Measurements from ENCODE around the gene RAP2A. TPM values are rescaled to one million over a fixed set of nuclear protein-coding genes. Genes with fewer than 3 reads are reported as not detected.

RAP2A gene
- total and polyA plus RNA-seq, 2 donors from 2014 or later, result 7.4 to 25.5 TPM

GRCh38 chr13:97395447-97396136 lies 38.4 kb upstream of the RAP2A start:
- H3K36me3 ChIP-seq (ENCODE audit: control insufficient read depth in 2 of 3, insufficient read depth in 3 of 3, low read length in 3 of 3), result peaks cover 0 to 7% (median 2%) of the 10 kb centered on the region in 3 donors
- H3K9ac ChIP-seq (ENCODE audit: low read length in 3 of 3), result no peak overlapping the region
- H3K27ac ChIP-seq (ENCODE audit: low read depth in 2 of 2, low read length in 2 of 2), result no peak overlapping the region

DNA sequence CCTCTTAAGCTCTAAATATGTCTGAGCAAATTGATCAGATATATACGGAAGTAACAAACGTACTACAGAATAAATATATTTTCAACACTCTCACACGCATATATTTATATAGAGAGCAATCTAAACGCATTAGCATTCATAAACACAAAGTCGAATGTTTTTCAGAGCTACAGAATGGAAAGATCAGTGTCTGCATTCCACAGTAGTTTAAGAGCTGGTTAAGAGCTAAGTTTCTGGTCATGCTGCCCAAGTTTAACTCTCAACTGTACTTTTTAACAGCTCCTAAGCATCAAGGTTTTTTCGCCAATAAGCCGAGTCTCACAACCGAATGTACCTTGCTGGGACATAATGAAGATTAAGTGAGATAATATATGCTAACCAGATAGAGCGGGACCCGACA lies 36.7 kb upstream of the RAP2A start:
- Histone ChIP-seq H3K27ac (ENCODE audit: low read depth in 2 of 2, low read length in 2 of 2) (no peak overlapping the region), H3K4me1 (ENCODE audit: control insufficient read depth in 2 of 3, insufficient read depth in 2 of 3, low read depth in 1 of 3, low read length in 3 of 3) (no peaks in the 10 kb centered on the region), H3K9me3 (ENCODE audit: control insufficient read depth in 2 of 3, insufficient read depth in 1 of 3, low read length in 3 of 3) (no peaks in the 10 kb centered on the region), H3K9ac (ENCODE audit: low read length in 3 of 3) (no peak overlapping the region), H3K36me3 (ENCODE audit: control insufficient read depth in 2 of 3, insufficient read depth in 3 of 3, low read length in 3 of 3) (peaks cover 0 to 2% (median 0%) of the 10 kb centered on the region in 3 donors), H3K27me3 (ENCODE audit: control insufficient read depth, insufficient read depth, low read length) (no peaks in the 10 kb centered on the region), H3K4me3 (ENCODE audit: low read length in 3 of 3) (no peak overlapping the region)
- DNase-seq (no peak), FAIRE-seq (no peak)
- intact Hi-C loops (cut with DNase I), result no loop called here
- TF ChIP-seq, protein P1, sequence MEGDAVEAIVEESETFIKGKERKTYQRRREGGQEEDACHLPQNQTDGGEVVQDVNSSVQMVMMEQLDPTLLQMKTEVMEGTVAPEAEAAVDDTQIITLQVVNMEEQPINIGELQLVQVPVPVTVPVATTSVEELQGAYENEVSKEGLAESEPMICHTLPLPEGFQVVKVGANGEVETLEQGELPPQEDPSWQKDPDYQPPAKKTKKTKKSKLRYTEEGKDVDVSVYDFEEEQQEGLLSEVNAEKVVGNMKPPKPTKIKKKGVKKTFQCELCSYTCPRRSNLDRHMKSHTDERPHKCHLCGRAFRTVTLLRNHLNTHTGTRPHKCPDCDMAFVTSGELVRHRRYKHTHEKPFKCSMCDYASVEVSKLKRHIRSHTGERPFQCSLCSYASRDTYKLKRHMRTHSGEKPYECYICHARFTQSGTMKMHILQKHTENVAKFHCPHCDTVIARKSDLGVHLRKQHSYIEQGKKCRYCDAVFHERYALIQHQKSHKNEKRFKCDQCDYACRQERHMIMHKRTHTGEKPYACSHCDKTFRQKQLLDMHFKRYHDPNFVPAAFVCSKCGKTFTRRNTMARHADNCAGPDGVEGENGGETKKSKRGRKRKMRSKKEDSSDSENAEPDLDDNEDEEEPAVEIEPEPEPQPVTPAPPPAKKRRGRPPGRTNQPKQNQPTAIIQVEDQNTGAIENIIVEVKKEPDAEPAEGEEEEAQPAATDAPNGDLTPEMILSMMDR (IDR thresholded peaks at IDR 0.05; ENCODE audit: borderline replicate concordance, extremely low read depth, insufficient read depth), result no peak

More at GRCh38 chr13:97395447-97396136, 38.4 kb upstream of the RAP2A start:
- DNase-seq, result no peak
- Histone ChIP-seq H3K4me3 (ENCODE audit: low read length in 3 of 3) (no peak overlapping the region), H3K27me3 (ENCODE audit: control insufficient read depth, insufficient read depth, low read length) (no peaks in the 10 kb centered on the region), H3K4me1 (ENCODE audit: control insufficient read depth in 2 of 3, insufficient read depth in 2 of 3, low read depth in 1 of 3, low read length in 3 of 3) (no peaks in the 10 kb centered on the region), H3K9me3 (ENCODE audit: control insufficient read depth in 2 of 3, insufficient read depth in 1 of 3, low read length in 3 of 3) (no peaks in the 10 kb centered on the region)
- intact Hi-C loops (cut with DNase I), result no loop called here
- TF ChIP-seq, protein P1 (IDR thresholded peaks at IDR 0.05; ENCODE audit: borderline replicate concordance, extremely low read depth, insufficient read depth), result no peak
- no peak for FAIRE-seq

GRCh38 chr13:97401421-97401820 lies 32.5 kb upstream of the RAP2A start:
- H3K4me1 ChIP-seq (ENCODE audit: control insufficient read depth in 2 of 3, insufficient read depth in 2 of 3, low read depth in 1 of 3, low read length in 3 of 3), result no peaks in the 10 kb centered on the region
- TF ChIP-seq, protein P1 (IDR thresholded peaks at IDR 0.05; ENCODE audit: borderline replicate concordance, extremely low read depth, insufficient read depth), result no peak
- H3K27me3 ChIP-seq (ENCODE audit: control insufficient read depth, insufficient read depth, low read length), result no peaks in the 10 kb centered on the region
- no peak overlapping the region for H3K9ac ChIP-seq (ENCODE audit: low read length in 3 of 3)
- intact Hi-C loops (cut with DNase I), result no loop called here
- no peak overlapping the region for H3K27ac ChIP-seq (ENCODE audit: low read depth in 2 of 2, low read length in 2 of 2)
- FAIRE-seq (no peak), DNase-seq (no peak)
- H3K4me3 ChIP-seq (ENCODE audit: low read length in 3 of 3), result no peak overlapping the region
- no peaks in the 10 kb centered on the region for H3K36me3 ChIP-seq (ENCODE audit: control insufficient read depth in 2 of 3, insufficient read depth in 3 of 3, low read length in 3 of 3)
- no peaks in the 10 kb centered on the region for H3K9me3 ChIP-seq (ENCODE audit: control insufficient read depth in 2 of 3, insufficient read depth in 1 of 3, low read length in 3 of 3)
